ENCODE results near the gene ACIN1. TPM values are rescaled to one million over a fixed set of nuclear protein-coding genes. Genes with fewer than 3 reads are reported as not detected.

Gene ACIN1
- total and polyA plus RNA-seq, 10 of the 15 experiments (the other 5 are each of a cell fraction or from before 2014, with no cell fraction given) = 4.3 to 148 (median 93.4) TPM

GRCh38 chr14:23068789-23069412, 26.0 kb downstream of the ACIN1 start (continued):
- TF ChIP-seq CUX1 (IDR thresholded peaks at IDR 0.05; ENCODE audit: insufficient replicate concordance, low read depth, low read length) (no peak), TARDBP (IDR thresholded peaks at IDR 0.05; ENCODE audit: borderline replicate concordance) (no peak), MEF2B (IDR thresholded peaks at IDR 0.05; ENCODE audit: partially characterized antibody, poor library complexity, severe bottlenecking) (no peak), HSF1 (IDR thresholded peaks at IDR 0.05; ENCODE audit: low read depth, low read length) (no peak), NKRF (conservative IDR thresholded peaks at IDR 0.05) (no peak), PAX5 (IDR thresholded peaks at IDR 0.05; ENCODE audit: borderline replicate concordance, low read depth, low read length) (no peak), NFIC (IDR thresholded peaks at IDR 0.05; ENCODE audit: low read depth, low read length) (no peak), TCF12 (IDR thresholded peaks at IDR 0.05; ENCODE audit: low read depth, low read length) (no peak), TCF3 (IDR thresholded peaks at IDR 0.05; ENCODE audit: borderline replicate concordance, insufficient read depth, low read depth, low read length) (no peak), IKZF2 (IDR thresholded peaks at IDR 0.05) (peak; percentile 64 to 77), PKNOX1 (IDR thresholded peaks at IDR 0.05) (no peak), BMI1 (IDR thresholded peaks at IDR 0.05; ENCODE audit: borderline replicate concordance) (no peak), RFX5 (IDR thresholded peaks at IDR 0.05; ENCODE audit: low read depth, low read length) (no peak)

Data from GM12878 (cell line).